HS-27A (cell line): ENCODE measurements around the gene MLANA.

Experiments
- DNase-seq: peaks from one replicate; pipeline ENCODE4 v3.0.0-alpha.2; 2012; ENCODE audit warnings: low read depth, missing footprints

MLANA gene, protein sequence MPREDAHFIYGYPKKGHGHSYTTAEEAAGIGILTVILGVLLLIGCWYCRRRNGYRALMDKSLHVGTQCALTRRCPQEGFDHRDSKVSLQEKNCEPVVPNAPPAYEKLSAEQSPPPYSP

DNA sequence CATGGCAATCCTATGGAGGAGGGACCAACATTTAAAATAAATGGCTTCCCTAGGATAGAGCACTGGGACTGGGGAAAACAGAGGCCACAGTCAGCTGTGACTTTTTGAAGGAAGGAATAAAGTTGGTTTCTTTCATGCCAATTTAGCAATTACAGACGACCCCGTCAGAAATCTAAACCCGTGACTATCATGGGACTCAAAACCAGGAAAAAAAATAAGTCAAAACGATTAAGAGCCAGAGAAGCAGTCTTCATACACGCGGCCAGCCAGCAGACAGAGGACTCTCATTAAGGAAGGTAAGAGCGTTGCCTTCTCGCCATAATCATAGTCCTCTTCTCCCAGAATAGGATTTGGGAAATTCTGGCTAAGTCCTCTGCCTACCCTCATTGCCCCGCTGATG, at the start of gene MLANA:
TSS of gene MLANA (plus strand) at position 249 of the 400 bp plus-strand sequence. CDS start 1,586 bp downstream, outside the sequence.
- DNase-seq = no peak

DNA sequence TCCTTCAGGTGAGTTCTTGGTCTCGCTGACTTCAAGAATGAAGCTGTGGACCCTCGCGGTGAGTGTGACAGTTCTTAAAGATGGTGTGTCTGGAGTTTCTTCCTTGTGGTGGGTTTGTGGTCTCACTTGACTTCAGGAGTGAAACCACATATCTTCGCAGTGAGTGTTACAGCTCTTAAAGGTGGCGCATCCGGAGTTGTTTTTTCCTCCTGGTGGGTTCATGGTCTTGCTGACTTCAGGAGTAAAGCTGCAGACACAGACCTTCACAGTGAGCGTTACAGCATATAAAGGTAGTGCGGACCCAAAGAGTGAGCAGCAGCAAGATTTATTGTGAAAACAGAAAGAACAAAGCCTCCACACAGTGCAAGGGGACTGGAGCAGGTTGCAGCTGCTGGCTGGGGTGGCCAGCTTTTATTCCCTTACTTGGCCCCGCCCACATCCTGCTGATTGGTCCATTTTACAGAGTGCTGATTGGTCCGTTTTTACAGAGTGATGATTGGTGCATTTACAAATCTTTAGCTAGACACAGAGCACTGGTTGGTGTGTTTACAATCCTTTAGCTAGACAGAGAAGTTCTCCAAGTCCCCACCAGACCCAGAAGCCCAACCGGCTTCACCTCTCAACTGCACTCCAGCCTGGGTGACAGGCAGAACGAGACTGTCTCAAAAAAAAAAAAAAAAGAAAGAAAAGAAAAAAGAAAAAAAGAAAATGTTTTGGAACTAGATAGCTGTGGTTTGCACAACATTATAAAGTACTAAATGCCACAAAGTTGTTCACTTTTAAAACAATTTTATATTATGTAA, 48.7 kb upstream of the MLANA start:
- no peak for DNase-seq

DNA sequence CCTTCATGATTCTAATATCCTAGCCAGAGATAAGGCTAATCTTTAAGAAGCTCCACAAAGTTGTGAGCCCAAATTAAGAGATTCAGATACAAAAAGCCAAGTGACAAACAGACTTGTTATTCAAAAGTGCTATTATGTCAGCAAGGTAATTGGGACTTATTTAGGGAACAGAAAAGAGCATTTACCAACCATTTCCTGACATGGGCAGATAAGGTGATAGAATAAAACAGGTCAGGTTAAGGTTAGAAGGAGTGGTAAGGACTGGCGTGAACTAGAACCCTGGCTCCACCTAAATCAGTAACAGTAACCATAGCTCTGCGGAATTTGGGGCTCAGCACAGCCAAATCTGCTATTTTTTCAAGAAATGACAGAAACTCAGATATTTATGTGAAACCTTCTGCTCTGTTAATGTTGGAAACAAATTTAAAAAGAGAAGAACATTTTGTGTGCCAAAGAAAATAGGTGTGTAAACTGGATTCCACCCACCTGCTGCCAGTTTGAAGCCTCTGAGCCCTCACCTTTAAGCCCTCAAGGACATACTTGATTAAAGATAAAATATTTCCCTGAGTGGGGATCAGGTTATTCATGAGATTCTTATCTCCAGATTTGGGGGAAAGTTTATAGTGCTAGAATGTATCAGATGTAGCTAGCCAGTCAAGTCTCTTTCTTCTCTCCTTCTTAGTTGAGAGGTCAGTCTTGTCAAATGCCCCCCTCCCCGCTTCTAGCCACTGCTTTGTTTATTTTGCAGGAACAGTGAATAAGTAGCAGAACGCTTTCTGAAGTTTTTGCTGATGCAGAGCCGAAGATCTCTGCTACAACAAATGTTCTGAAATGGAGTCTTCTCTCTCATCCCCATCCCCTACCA, 47.5 kb upstream of the MLANA start:
- no peak for DNase-seq

DNA sequence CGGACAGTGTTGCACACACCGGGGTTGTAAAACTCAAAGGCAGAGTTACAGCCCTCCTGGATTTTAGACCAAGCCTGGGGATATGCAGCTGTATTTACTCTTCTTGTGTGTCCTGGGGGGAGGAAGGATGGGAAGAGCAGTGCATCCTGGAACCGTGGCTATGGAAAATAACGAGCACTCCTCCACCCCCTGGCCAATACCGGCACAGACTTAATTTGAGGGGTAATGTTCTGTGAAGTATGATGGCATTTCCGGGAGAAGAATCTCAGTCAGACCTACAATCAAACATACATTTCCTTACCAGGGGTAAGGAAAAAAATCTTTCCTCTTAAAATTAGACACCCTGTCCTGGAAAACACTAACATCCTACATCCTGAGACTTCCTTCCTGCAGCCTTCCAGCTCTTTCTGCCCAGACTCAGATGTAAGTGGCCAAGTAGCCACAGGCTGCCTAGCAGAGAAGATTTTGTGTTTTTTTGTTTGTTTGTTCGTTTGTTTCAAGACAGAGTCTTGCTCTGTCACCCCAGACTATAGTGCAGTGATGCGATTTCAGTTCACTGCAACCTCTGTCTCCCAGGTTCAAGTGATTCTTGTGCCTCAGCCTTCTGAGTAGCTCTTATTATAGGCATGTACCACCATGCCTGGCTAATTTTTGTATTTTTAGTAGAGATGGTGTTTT, 46.8 kb upstream of the MLANA start:
- DNase-seq = no peak

DNA sequence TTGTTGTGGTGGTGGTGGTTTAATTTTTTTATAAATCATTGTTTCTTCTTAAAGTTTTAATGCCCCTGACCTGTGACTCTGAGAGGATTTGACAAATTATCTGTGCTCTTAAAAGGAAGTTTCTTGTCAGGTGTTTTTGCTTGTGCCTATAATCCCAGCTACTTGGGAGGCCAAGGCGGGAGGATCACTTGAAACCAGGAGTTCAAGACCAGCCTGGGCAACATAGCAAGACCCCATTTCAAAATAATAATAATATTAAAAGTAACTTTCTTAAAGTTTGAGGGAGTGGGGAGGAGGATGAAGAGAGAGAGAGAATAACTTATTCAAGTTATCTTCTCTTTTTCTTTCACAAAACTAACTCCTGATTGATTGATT, 45.5 kb upstream of the MLANA start:
- DNase-seq = no peak

DNA sequence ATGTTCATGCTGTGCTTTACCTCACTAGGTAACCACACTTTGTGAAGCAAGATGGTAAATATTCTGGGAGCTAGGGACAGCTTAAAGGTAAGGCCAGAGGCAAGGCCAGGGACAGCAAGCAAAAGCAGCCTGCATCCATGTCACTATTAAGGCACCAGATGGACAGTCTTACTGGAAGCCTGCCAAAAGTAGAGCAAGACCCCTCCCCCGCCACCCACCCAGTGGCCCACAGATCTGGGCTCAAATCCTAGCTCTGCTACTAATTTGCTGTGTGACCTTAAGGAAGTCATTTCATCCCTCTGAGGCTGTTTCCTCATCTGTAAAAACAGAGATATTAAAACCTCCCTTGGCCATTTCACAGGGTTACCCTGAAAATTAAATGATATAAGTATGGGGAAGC, 44.6 kb upstream of the MLANA start:
- DNase-seq = no peak

DNA sequence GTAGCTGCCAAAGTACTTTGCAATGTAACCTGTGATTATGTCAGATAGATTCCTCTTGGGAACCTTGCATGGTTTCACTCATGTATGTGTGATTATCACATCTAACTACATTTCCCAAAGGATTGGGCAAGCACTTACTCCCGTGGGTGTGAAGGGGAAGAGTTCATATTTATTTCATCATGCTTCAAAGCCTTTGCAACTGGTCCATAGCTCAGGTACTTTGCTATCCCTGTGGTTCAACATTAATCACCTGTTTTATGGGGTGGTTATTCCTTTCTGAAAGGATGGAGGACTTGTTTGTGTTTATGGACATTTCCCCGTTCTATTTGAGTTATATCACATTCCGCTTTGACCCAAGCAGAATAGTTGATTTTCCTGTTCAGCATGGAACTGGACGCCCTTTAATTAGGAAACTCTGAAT, 44.2 kb upstream of the MLANA start:
- DNase-seq = no peak

DNA sequence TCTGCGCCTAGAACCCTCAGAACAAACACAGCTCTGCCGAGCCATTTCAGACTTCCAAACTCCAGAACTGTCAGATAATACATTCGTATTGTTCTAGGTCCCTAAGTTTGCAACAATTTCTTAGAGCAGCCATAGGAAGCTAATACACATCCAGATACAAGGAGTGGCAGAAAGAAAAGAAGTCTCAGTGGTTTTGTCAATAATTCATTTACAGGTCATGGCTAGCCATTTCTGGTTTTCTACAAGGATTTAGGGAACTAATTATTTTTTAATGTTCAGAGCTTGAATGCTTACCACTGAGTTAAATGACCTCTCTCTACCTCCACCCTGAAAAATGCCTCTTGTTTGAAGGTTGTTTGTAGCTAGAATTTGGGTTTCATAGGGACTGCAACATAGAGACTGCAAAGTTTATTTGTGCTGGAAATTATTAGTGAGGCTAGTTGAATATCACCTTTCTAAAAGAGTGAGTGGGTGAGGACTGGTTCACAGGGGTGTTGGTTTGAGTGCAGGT, 42.3 kb upstream of the MLANA start:
- DNase-seq = no peak

DNA sequence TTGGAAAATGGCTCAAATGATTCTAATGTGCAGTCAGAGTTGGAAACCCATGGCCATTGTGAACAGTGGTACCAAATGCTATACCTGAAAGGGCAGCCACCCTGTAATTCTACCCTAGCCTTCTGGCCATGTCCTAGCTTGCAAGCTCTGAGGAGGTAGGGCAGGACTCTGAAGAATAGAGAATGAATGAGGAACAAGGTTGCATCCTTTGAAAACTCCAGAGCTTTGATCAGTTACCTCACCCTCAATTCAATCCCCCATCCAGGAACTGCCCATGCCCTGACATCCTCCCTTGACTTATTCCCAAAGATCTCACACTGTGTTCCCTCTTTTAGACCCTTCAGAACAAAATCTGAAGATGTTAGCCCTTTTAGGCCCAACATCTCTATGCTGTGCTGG, 40.0 kb upstream of the MLANA start:
- DNase-seq = no peak

DNA sequence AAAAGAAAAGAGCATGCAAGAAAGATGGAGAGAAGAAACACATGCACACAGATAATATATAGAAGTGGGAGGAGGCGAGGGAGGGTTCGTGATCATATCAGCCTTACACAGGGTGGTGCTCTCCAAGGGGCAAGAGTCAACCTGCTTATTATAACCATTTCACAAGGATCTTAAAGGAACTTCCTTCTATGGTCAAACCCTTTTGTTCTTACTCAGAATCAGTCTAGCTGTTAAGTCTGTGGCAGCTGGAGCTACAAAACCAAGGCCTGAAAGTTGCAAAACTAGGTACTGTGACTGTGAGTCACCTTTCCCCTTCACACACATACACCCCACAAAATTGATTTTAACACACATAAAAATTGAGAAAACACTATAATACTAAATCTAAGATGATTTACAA, 39.2 kb upstream of the MLANA start:
- DNase-seq = no peak

DNA sequence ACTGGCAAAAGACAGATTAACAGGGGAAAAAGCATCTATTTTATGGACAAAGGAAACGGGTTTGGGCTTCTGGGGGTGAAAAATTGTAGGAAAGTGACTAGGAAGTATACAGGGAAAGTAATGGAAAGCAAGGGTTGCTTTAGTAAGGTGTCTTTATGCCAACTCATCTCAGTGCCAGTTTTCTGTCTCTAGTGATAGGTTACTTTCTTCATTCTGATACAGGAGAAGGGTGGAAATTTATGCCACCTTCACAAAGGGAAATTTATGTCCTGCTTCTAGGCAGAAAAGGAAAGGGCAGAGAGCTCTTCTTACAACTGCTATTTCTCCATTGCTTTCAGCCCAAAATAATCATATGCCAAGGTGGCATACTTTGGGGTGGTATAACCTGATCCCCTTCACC, 37.7 kb upstream of the MLANA start:
- DNase-seq = no peak

DNA sequence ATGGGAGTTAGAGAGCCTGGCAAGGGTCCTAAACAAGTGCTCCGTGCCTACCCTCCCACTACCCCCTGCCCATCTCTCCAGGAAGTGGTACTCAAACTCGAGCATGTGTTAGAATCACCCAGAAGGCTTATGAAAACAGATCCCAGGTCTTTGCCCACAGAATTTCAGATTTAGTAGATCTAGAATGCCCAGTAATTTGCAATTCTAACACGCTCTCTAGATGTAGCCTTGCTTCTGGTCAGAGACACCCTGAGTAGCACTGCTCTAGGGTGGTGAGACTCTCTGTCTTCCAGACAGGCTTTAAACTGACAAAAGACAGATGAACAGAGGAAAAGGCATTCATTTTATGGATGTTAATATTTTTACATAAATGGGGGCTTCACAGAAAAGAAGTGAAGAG, 37.1 kb upstream of the MLANA start:
- no peak for DNase-seq

DNA sequence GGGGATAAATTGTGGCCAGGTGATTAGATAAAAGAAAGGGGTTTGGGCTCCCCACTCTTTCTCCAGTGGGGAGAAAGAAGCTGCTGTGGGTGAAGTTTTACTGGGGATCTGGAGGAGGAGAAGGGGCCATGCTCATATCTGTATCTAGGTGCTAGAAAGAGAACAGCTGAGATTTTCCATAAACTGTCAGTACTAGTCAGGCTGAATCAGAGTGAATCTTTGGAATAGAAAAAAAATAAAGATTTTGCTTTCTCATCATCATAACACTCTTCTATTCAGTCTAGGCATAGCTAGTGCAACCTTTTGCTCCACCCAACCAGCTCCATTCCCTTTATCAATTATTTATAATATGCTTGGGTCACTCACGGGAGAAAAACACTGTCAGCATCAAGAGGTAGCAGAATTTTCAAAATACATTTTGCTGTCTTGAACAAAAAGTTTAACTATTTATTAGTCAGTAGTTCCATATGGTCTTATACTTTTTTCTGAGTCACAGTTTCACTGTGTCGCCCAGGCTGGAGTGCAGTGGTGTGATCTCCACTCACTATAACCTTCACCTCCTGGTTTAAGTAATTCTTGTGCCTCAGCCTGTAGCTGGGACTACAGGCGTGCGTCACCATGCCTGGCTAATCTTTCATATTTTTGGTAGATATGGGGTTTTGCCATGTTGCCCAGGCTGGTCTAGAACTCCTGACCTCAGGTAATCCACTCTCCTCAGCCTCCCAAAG, 36.5 kb upstream of the MLANA start:
- DNase-seq = no peak

DNA sequence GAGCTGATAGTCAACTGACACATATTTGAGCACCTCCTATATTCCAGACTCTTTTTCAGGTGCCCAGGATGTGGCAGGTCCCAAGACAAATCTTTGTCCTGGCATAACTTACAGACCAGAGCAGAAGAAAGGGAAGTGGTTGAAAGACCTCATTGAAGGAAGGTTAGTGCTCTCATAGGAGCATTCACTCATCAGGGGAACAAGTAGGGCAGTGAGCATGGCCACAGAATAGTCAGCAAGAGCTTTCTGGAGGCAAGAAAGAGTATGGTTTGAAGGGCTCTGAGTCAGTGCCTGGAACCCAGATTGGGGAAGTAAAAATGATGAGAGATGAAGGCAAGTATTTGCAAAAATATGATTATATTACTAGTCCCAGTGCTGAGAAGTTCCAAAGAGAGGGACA, 32.8 kb upstream of the MLANA start:
- no peak for DNase-seq

DNA sequence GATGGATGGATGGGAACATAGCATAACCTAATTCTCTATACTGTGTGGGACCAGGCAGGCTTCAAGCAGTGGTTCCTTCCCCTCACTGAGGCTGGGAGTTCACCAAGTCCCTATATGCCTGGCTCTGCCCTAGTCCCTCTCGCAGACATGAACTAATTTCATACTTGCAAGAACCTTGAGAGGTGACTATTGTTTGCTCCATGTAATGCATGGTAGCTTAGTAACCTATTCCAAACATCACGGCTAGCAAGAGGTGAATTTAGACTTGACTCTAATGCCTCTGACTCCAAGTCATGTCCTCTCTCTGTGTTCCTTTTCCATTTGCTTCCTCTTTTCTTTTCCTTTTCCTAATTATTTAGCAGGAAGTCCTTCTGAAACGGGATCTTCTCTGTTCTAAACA, 31.9 kb upstream of the MLANA start:
- DNase-seq = no peak

DNA sequence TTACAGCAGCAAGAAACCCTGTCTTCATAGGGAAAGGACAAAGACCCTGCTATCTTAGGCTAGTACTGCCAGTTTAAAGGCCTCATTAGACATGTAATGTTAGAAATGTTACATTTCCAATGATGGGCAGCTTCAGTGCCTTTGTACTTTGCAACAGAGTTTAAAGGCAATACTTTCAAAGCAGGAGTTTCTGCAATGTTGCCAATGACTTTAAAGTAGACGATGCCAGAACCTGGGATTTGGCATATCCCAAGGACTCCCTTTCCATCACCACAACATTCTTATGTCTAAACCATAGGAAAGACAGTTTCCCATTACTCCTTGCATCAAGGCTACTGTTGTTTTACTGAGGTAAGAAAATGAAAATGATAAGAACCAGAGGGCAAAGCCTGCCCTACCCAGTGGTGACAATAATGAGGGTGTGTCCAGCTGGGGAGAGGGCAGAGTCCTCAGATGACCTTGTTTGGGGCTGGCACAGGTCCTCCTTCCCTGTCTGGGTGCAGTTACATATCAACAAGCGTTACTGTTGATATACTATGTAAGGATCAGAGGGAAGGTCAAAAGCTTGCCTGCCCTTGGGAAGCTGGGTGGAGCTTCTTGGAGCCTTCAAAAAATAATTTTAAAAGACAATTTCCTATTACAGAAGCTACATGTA, 27.5 kb upstream of the MLANA start:
- DNase-seq = no peak

DNA sequence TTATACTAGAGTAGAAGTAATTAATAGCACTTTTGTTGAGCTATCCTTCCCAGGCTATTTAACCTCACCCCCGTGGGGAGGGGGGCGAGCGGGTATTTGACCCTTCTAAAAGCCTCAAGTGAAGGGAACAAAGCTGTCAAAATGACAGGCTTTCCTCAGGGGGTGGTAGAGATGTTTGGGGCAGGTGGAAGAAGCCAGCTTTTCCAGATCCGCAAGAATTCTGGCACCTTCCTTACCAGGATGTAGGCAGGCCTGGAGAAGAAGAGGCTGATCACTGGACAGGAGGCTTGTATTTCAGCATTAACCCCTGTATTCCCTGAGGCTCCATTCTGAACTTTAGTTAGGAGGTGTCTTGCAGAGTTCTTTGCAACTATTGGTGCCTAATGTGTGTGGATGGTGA, 26.2 kb upstream of the MLANA start:
- DNase-seq = no peak

DNA sequence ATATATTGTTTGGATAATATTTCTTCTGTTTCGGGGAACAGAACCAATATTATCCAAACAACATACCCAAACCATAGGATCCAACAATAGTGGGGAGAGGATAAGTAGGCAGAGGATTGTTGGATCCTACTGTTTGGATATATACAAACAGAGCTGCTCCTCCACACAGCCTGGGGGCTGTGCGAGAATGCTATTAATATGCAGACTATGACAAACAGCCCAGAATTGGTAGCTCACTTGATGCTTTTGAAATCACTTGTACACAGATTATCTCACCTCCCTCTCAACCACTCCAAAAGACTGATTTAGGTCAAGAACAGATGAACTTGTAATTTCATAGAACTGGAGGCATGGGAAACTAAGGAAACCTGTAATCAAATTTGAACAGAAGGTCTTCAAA, 24.4 kb upstream of the MLANA start:
- DNase-seq = no peak

DNA sequence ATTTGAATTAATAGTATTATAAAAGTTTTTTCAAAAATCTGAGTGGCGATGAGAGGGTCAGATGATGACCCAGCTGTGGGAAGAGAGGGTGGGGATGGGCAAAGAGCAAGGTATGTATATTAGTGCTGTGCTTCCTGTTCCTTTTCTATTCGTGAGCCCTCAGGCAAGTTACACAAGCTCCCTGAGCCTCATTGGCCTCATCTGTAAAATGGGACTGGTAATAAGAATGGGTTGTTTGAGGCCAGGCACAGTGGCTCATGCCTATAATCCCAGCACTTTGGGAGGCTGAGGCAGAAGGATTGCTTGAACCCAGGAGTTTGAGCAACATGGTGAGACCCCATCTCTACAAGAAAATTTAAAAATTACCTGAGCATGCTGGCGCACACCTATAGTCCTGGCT, 24.0 kb upstream of the MLANA start:
- no peak for DNase-seq

DNA sequence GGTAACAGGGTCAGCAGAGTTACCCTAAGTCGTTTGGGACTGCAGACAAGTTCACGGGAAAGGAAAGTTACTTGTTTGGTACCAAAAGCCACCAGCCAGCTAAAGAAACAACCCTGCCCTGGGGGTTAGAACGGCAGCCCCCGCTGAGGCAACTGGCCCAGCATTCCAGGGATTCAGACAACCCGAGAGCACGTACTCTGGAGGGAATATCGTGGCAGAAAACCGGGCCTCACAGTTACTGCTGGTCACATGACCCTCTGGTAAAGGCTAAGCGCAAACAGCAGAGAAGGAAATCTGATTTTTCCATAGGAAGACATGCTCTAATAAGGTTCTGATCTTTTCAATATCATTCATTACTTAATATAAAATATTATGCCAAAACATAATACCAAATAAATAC, 22.5 kb upstream of the MLANA start:
- DNase-seq = no peak
